GM12864 (cell line): ENCODE data around the gene BCS1L.
"Not testable (repeated sequence)": the region's sequence is repeated elsewhere in the genome, so short reads cannot be mapped to it uniquely, and the experiment has no call there.

Source experiments
- DNase-seq: peaks from one replicate; pipeline ENCODE4 v3.0.0-alpha.2; 2011; ENCODE audit warnings: low read depth
- H3K4me3 ChIP-seq: 2 replicates; pipeline ENCODE4 v1.5.1; 2011; ENCODE audit warnings: mild to moderate bottlenecking, low read depth, low read length, control low read depth
- TF ChIP-seq, protein P1 (sequence below): IDR thresholded peaks from 2 replicates; pipeline ENCODE4 v1.5.1; 2011; ENCODE audit warnings: low read depth, mild to moderate bottlenecking, moderate library complexity, low read length, control low read depth, inconsistent platforms; ENCODE audit errors: missing control alignments

Gene BCS1L

DNA sequence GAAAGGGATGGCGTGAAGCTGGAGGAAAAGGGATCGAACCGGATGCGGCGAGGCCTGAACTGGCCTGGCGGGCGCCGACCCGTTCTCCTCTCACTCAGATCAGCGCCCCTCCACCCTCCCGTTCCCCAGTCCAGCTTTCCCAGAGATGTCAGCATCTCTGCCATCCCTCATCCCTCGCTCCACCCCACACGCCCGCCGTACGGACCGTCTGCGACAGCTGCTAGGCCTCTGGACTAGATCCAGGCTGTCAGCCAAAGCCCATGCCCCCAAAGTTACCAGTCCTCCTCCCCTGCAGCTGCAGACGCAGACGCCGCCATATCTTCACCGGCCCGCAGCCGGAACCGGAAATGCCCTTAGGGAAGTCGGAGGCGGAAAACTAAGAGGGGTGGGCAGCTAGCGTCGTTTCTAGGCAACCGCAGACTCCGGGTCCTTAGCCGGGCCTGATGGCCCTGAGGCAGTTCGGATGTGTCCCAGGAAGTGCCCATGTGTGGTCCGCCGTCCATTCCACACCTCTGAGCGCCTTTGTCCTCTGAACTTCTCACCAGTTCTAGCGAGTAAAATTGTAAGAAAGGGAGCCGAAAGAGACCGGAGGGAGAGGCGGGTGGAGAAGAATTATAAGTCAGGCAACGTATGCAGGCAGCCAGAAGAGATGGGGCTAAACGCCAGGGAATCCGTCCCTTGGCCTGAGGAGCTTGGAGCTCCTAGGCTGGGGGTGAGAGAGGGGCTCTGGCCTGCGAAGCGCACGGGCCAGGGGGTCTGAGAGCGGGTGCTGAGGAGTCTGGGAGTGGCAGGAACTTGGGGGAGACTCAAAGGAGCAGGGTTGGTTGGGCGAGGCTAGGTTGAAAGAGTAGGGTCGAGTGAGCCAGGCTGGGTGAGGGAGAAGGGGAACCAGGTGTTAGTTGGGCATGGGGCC, 12.4 kb downstream of the BCS1L start, which contains the start of the genes RNF25 and STK36:
Gene RNF25 (minus strand): TSS at position 349 of the 913 bp plus-strand sequence. CDS start 32 bp downstream, at position 317.
Gene STK36 (plus strand): TSS at position 433 of the 913 bp plus-strand sequence. CDS start 744 bp downstream, outside the sequence.
- peak within 1 kb of the TSS; percentile 86 for H3K4me3 ChIP-seq

DNA sequence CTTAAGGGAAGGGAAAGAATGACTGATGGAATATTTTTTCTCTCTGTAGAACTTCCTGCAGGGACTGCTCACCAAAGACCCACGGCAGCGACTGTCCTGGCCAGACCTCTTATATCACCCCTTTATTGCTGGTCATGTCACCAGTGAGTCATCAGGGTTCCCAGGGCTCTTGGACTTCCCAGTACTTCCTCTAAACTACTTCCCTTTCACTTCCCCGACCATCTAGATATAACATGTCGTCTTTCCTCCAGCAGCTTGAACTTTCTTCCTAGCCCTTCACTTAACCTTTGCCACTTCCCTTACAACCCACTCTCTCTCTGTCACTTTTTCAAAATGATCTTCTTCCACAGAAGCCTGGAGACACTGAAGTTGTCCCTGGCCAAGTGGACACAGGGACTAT, 19.6 kb downstream of the BCS1L start:
- no peak for DNase-seq
- TF ChIP-seq, protein P1, sequence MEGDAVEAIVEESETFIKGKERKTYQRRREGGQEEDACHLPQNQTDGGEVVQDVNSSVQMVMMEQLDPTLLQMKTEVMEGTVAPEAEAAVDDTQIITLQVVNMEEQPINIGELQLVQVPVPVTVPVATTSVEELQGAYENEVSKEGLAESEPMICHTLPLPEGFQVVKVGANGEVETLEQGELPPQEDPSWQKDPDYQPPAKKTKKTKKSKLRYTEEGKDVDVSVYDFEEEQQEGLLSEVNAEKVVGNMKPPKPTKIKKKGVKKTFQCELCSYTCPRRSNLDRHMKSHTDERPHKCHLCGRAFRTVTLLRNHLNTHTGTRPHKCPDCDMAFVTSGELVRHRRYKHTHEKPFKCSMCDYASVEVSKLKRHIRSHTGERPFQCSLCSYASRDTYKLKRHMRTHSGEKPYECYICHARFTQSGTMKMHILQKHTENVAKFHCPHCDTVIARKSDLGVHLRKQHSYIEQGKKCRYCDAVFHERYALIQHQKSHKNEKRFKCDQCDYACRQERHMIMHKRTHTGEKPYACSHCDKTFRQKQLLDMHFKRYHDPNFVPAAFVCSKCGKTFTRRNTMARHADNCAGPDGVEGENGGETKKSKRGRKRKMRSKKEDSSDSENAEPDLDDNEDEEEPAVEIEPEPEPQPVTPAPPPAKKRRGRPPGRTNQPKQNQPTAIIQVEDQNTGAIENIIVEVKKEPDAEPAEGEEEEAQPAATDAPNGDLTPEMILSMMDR, result no peak
- no peak overlapping the region for H3K4me3 ChIP-seq

More for the DNA sequence above, 12.4 kb downstream of the BCS1L start, which contains the start of the genes RNF25 and STK36:
- peak; percentile 54 for DNase-seq
- TF ChIP-seq, protein P1, result no peak

GRCh38 chr2:218680061-218680460, 20.6 kb downstream of the BCS1L start:
- DNase-seq, result no peak
- no peak overlapping the region for H3K4me3 ChIP-seq
- TF ChIP-seq, protein P1, result no peak

DNA sequence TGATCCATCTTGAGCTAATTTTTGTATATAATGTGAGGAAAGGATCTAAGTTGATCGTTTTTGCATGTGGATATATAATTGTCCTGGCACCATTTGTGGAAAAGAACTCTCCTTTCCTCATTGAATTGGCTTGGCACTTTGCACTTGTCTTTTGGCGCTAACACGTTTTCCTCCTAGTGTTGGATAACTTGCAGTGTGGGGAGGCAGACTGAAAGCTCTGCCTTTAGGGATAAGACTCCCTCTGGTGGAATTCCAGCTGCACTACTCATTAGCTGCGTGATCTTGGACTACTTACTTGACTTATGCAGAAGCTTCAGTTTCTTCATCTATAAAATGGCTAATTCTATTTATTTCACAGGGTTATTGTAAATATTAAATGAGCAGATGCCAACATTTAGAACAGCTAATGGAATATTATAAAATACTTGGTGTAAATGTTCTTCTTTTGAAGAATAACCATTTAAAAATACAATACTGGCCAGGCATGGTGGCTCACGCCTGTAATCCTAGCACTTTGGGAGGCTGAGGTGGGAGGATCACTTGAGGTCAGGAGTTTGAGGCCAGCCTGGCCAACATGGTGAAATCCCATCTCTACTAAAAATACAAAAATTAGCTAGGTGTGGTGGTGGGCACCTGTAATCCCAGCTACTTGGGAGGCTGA, 28.0 kb downstream of the BCS1L start:
- not testable (repeated sequence) for DNase-seq, H3K4me3 ChIP-seq
- TF ChIP-seq, protein P1, result peak; percentile 61

DNA sequence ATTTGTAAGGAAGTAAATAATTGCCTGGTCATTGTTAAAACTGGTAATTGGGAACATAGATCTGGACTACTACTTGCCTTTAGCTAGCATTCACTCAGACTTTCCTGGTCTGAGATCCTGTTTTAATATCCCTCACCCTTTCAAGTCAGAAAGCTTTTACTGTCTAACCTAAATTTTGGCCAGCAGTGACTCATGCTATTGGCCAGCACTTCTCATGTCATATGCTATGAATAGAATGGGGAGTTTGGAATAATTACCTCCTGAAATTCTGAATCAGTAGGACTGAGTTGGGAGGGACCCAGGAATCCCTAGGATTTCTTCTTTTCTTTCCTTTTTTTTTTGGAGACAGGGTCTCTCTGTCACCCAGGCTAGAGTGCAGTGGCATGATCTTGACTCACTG, 31.8 kb downstream of the BCS1L start:
- TF ChIP-seq, protein P1, result no peak
- no peak for DNase-seq
- H3K4me3 ChIP-seq, result no peak overlapping the region

DNA sequence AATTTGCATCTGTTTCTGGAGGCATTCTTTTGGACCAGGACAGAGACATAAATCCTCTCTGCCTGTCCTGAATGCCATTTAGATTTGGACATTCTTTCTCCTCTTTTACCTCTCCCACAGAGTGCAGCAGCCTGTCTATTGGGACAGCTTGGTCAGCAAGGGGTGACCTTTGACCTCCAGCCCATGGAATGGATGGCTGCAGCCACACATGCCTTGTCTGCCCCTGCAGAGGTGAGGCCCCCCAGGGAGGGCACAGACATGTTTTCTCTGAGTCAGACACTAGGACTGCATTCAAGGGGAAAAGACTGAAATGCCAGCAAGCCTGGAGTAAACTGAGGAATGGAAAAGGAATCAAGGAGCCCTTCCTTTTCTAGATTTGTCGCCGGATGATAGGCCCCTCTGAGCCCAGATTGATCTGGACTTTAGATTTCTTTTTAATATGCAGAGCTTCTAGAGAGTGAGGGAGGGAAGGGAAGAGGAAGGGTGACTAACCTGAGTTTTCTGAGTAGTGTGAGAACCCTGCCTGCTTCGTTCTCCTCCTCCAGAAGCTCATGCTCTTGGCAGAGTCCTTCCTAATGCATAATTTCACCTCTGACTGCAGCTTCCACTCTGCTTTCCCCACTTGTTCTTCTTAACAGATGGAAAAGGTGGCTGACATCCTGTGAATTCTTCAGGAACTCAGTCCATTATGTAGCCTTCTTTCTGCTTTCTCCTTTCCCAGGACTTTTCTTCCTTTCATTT, 35.1 kb downstream of the BCS1L start:
- no peak for DNase-seq
- no peak overlapping the region for H3K4me3 ChIP-seq
- TF ChIP-seq, protein P1, result no peak
